ENCODE measurements around the gene FOXK2.
A peak's percentile ranks its signal among the peaks of the same experiment; 100 is the strongest.

DNA sequence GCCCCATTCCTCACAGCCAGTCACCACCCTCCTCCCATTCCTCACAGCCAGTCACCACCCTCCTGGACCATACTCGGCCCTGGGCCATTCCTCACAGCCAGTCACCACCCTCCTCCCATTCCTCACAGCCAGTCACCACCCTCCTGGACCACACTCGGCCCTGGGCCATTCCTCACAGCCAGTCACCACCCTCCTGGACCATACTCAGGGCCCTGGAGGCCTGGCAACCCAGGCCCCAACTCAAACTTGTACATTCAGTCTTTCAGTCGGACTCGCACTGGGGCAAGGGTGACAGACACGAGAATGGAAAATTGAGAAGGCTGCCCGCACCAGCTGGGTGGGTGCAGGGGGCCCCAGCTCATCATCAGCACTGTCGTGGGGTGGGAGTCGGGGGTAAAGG is 30.4 kb upstream of the FOXK2 start:
- TF ChIP-seq, protein P1, sequence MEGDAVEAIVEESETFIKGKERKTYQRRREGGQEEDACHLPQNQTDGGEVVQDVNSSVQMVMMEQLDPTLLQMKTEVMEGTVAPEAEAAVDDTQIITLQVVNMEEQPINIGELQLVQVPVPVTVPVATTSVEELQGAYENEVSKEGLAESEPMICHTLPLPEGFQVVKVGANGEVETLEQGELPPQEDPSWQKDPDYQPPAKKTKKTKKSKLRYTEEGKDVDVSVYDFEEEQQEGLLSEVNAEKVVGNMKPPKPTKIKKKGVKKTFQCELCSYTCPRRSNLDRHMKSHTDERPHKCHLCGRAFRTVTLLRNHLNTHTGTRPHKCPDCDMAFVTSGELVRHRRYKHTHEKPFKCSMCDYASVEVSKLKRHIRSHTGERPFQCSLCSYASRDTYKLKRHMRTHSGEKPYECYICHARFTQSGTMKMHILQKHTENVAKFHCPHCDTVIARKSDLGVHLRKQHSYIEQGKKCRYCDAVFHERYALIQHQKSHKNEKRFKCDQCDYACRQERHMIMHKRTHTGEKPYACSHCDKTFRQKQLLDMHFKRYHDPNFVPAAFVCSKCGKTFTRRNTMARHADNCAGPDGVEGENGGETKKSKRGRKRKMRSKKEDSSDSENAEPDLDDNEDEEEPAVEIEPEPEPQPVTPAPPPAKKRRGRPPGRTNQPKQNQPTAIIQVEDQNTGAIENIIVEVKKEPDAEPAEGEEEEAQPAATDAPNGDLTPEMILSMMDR (IDR thresholded peaks at IDR 0.05): no peak
- TF ChIP-seq POLR2A (IDR thresholded peaks at IDR 0.05; ENCODE audit: low read depth) (no peak), POLR2AphosphoS5 (IDR thresholded peaks at IDR 0.05) (peak in 1 of 2 donors; percentile 36)

Data from esophagus muscularis mucosa (tissue), 3 donors.